H1 (cell line): ENCODE data around the gene PARM1. TPM values are rescaled to one million over a fixed set of nuclear protein-coding genes. Genes with fewer than 3 reads are reported as not detected.

ENCODE experiments used
- CTCF ChIA-PET: fragments of 300-600 bp; sonication (Branson Sonifier 250); formaldehyde crosslinking; loops from one replicate; lab custom pipeline; 2021; ENCODE audit not compliant: partially characterized antibody; lab: Charles Lee
- POLR2A ChIA-PET: fragments of 300-600 bp; sonication (Branson Sonifier 250); formaldehyde crosslinking; loops from one replicate; lab custom pipeline; 2021; ENCODE audit warnings: inconsistent platforms; ENCODE audit not compliant: partially characterized antibody; lab: Charles Lee
- DNase-seq, 2 experiments: peaks; one replicate each; pipeline versions ENCODE4 v3.0.0 to v3.0.0-alpha.2; 2010 to 2022; ENCODE audit warnings: low spot score in 2 of 2, low read depth in 1 of 2, mixed read lengths in 1 of 2
- FAIRE-seq: peaks from 2 replicates; lab custom pipeline; 2011; peaks lifted over from hg19 to GRCh38; lab: Jason Lieb, UNC
- H2AFZ ChIP-seq: 2 replicates; pipeline ENCODE4 v1.8.1; 2012; ENCODE audit warnings: low read length, inconsistent platforms
- H2AK5ac ChIP-seq: 2 replicates; pipeline ENCODE4 v1.6.1; 2013; ENCODE audit warnings: low read depth, low read length
- H2BK120ac ChIP-seq: replicated peaks from 2 replicates; pipeline ENCODE3; 2013; ENCODE audit warnings: low read depth, low read length, inconsistent platforms
- H2BK12ac ChIP-seq: 2 replicates; pipeline ENCODE4 v1.6.1; 2013; ENCODE audit warnings: low read depth, low read length
- H2BK15ac ChIP-seq: 2 replicates; pipeline ENCODE4 v1.6.1; 2013; ENCODE audit warnings: low read length
- H2BK20ac ChIP-seq: 2 replicates; pipeline ENCODE4 v1.6.1; 2013; ENCODE audit warnings: low read length
- H2BK5ac ChIP-seq: 2 replicates; pipeline ENCODE4 v1.6.1; 2013; ENCODE audit warnings: low read depth, low read length
- H3K14ac ChIP-seq: 2 replicates; pipeline ENCODE4 v1.6.1; 2013; ENCODE audit warnings: inconsistent platforms; ENCODE audit not compliant: insufficient read length
- H3K18ac ChIP-seq: 2 replicates; pipeline ENCODE4 v1.6.1; 2013; ENCODE audit warnings: low read length; ENCODE audit errors: extremely low read depth
- H3K23ac ChIP-seq: 2 replicates; pipeline ENCODE4 v1.6.1; 2013; ENCODE audit warnings: inconsistent platforms; ENCODE audit not compliant: insufficient read length
- H3K23me2 ChIP-seq: 2 replicates; pipeline ENCODE4 v1.6.1; 2013; ENCODE audit warnings: low read depth, low read length
- H3K27ac ChIP-seq: 2 replicates; pipeline ENCODE4 v1.6.1; 2011; ENCODE audit warnings: low read depth, low read length, inconsistent platforms
- H3K27me3 ChIP-seq, 4 experiments: replicated peaks in 1 of 4; 1 replicate in 1 of 4; 2 replicates in 3 of 4; pipeline versions ENCODE4 v1.6.1 to v1.8.1; 2011 to 2013; ENCODE audit warnings: low read length in 3 of 4, mild to moderate bottlenecking in 3 of 4, inconsistent platforms in 2 of 4, mixed read lengths in 2 of 4, moderate library complexity in 1 of 4; ENCODE audit not compliant: control insufficient read depth in 3 of 4, insufficient read depth in 3 of 4; ENCODE audit errors: extremely low read depth in 1 of 4
- H3K36me3 ChIP-seq, 4 experiments: 2 replicates each; pipeline versions ENCODE4 v1.6.1 to v1.8.1; 2011 to 2013; ENCODE audit warnings: mild to moderate bottlenecking in 4 of 4, low read length in 3 of 4, moderate library complexity in 2 of 4, control low read depth in 1 of 4, inconsistent platforms in 1 of 4; ENCODE audit not compliant: insufficient read depth in 4 of 4, control insufficient read depth in 2 of 4
- H3K4ac ChIP-seq: replicated peaks from 2 replicates; pipeline ENCODE3; 2013; ENCODE audit warnings: low read length, low read depth, mixed read lengths, inconsistent platforms; ENCODE audit not compliant: insufficient read length
- H3K4me1 ChIP-seq, 4 experiments: replicated peaks in 1 of 4; 1 replicate in 1 of 4; 2 replicates in 3 of 4; pipeline versions ENCODE4 v1.6.1 to v1.8.1; 2011 to 2013; ENCODE audit warnings: low read length in 3 of 4, inconsistent platforms in 2 of 4, mixed read lengths in 1 of 4; ENCODE audit not compliant: insufficient read depth in 4 of 4, control insufficient read depth in 3 of 4
- H3K4me2 ChIP-seq, 2 experiments: 2 replicates each; pipeline versions ENCODE4 v1.6.1 to v1.8.1; 2011 to 2013; ENCODE audit warnings: low read depth in 2 of 2, low read length in 2 of 2, control low read depth in 1 of 2, inconsistent platforms in 1 of 2, mild to moderate bottlenecking in 1 of 2; ENCODE audit not compliant: insufficient read depth in 1 of 2
- H3K4me3 ChIP-seq, 4 experiments: fragments of 200-600, 300-600 bp in 1 of 4; sonication (generic), shearing (Covaris generic), sonication (Bioruptor Twin) in 1 of 4; 2 replicates each; pipeline versions ENCODE4 v1.5.1 to v1.8.1; 2011 to 2016; ENCODE audit warnings: low read length in 4 of 4, low read depth in 3 of 4, control low read depth in 2 of 4, inconsistent platforms in 2 of 4, mild to moderate bottlenecking in 2 of 4, mixed read lengths in 1 of 4, moderate library complexity in 1 of 4; ENCODE audit not compliant: insufficient read depth in 2 of 4; ENCODE audit errors: extremely low read depth in 1 of 4
- H3K56ac ChIP-seq: replicated peaks from 2 replicates; pipeline ENCODE3; 2013; ENCODE audit warnings: low read depth, mild to moderate bottlenecking, mixed read lengths, low read length, inconsistent platforms; ENCODE audit not compliant: insufficient read length
- H3K79me1 ChIP-seq: 2 replicates; pipeline ENCODE4 v1.6.1; 2013; ENCODE audit warnings: low read depth, low read length, control low read depth
- H3K79me2 ChIP-seq, 2 experiments: 2 replicates each; pipeline versions ENCODE4 v1.6.1 to v1.8.1; 2012 to 2013; ENCODE audit warnings: low read length in 2 of 2, mild to moderate bottlenecking in 2 of 2, inconsistent platforms in 1 of 2; ENCODE audit not compliant: insufficient read depth in 2 of 2, control insufficient read depth in 1 of 2
- H3K9ac ChIP-seq, 4 experiments: replicated peaks in 1 of 4; 1 replicate in 1 of 4; 2 replicates in 3 of 4; pipeline versions ENCODE4 v1.6.1 to v1.8.1; 2011 to 2013; ENCODE audit warnings: low read depth in 3 of 4, low read length in 3 of 4, control low read depth in 2 of 4, mild to moderate bottlenecking in 2 of 4, moderate library complexity in 2 of 4, inconsistent platforms in 1 of 4; ENCODE audit errors: extremely low read depth in 1 of 4
- H3K9me3 ChIP-seq, 2 experiments: 2 replicates each; pipeline versions ENCODE4 v1.6.1 to v1.8.1; 2012 to 2013; ENCODE audit warnings: mild to moderate bottlenecking in 2 of 2, moderate library complexity in 2 of 2, control low read depth in 1 of 2, inconsistent platforms in 1 of 2, low read depth in 1 of 2, low read length in 1 of 2, mixed read lengths in 1 of 2; ENCODE audit not compliant: insufficient read depth in 2 of 2
- H4K20me1 ChIP-seq, 2 experiments: replicated peaks in 1 of 2; 2 replicates each; pipeline versions ENCODE3 to v1.8.1; 2011 to 2013; ENCODE audit warnings: inconsistent platforms in 2 of 2, low read length in 2 of 2, mild to moderate bottlenecking in 1 of 2; ENCODE audit not compliant: insufficient read depth in 2 of 2, control insufficient read depth in 1 of 2
- H4K5ac ChIP-seq: 2 replicates; pipeline ENCODE4 v1.6.1; 2013; ENCODE audit warnings: low read length, low read depth, mixed read lengths, inconsistent platforms; ENCODE audit not compliant: insufficient read length
- H4K8ac ChIP-seq: 2 replicates; pipeline ENCODE4 v1.8.0; 2013; ENCODE audit warnings: mild to moderate bottlenecking, moderate library complexity, low read length, inconsistent platforms; ENCODE audit not compliant: insufficient read depth; ENCODE audit errors: extremely low read depth
- H4K91ac ChIP-seq: replicated peaks from 2 replicates; pipeline ENCODE3; 2013; ENCODE audit warnings: low read length, mixed read lengths, inconsistent platforms; ENCODE audit not compliant: insufficient read length
- ASH2L ChIP-seq: fragments of 200-600, 300-600 bp; sonication (generic); IDR thresholded peaks from one replicate; pipeline ENCODE4 v1.7.1; 2017; ENCODE audit warnings: low read length
- CHD2 ChIP-seq: IDR thresholded peaks from 2 replicates; pipeline ENCODE4 v1.6.1; 2012; ENCODE audit warnings: low read length, improper control_type of control experiment
- CTBP2 ChIP-seq: IDR thresholded peaks from 2 replicates; pipeline ENCODE4 v1.7.0; 2011; ENCODE audit warnings: borderline replicate concordance, mild to moderate bottlenecking, moderate library complexity, mixed read lengths, low read length; ENCODE audit not compliant: insufficient read depth, insufficient read length
- EGR1 ChIP-seq: IDR thresholded peaks from 2 replicates; pipeline ENCODE4 v1.6.1; 2011; ENCODE audit warnings: low read depth, low read length, borderline replicate concordance
- GTF2F1 ChIP-seq: IDR thresholded peaks from 2 replicates; pipeline ENCODE4 v1.6.1; 2012; ENCODE audit warnings: low read depth, low read length, improper control_type of control experiment, borderline replicate concordance
- SIN3A ChIP-seq, 2 experiments: IDR thresholded peaks in 1 of 2; conservative IDR thresholded peaks in 1 of 2; 2 replicates each; pipeline ENCODE4 v1.6.1; 2011 to 2012; ENCODE audit warnings: low read length in 2 of 2, improper control_type of control experiment in 1 of 2, low read depth in 1 of 2, mild to moderate bottlenecking in 1 of 2
- TBP ChIP-seq: IDR thresholded peaks from 2 replicates; pipeline ENCODE4 v1.6.1; 2011; ENCODE audit warnings: low read depth, low read length, improper control_type of control experiment
- WGBS, 2 experiments: shearing (Covaris generic) in 1 of 2; methylation state at CpG; one replicate each; pipeline versions ENCODE4 v1.1.6 to v1.1.7; 2013 to 2015; ENCODE audit warnings: low lambda C conversion rate in 2 of 2, mixed read lengths in 2 of 2, inconsistent platforms in 1 of 2, low coverage in 1 of 2, missing lambda C conversion rate in 1 of 2; ENCODE audit not compliant: insufficient replicate concordance in 2 of 2, insufficient coverage in 1 of 2, insufficient read length in 1 of 2; ENCODE audit errors: extremely low coverage in 1 of 2, missing lambda C conversion rate in 1 of 2; 5-methylcytosine and 5-hydroxymethylcytosine counted together
- polyA plus RNA-seq, 7 experiments: library from polyadenylated mRNA; depleted of rRNA in 3 of 7; stranded (reverse) in 5 of 7; unstranded in 2 of 7; fragments of >200 nt in 5 of 7; fragments of 200-250 nt in 2 of 7; gene quantifications; 1 replicate in 5 of 7; 2 replicates in 1 of 7; 4 replicates in 1 of 7; pipeline versions ENCODE4 v1.2.1 to v1.2.3, GENCODE V29; 2011 to 2013; ENCODE audit warnings: missing spikeins in 2 of 7, mixed read lengths in 2 of 7
- total RNA-seq: library from RNA; stranded (reverse); fragmentation: NEBNext Ultra II Directional; extraction: Animal tissue kit (Norgen Biotek cat#: 25700); gene quantifications from 2 replicates; pipeline ENCODE4 v1.2.1, GENCODE V29; 2021

PARM1 gene
- total and polyA plus RNA-seq, 2 of the 8 experiments (the other 6 are each of a cell fraction or from before 2014, with no cell fraction given), result 2.0 to 5.3 TPM

- H4K91ac ChIP-seq, result no peak overlapping the region
- H3K79me2 ChIP-seq, result no peaks in the 10 kb centered on the region
- H3K36me3 ChIP-seq, result no peaks in the 10 kb centered on the region
- no peak overlapping the region for H3K4me3 ChIP-seq
- no peak overlapping the region for H2AK5ac ChIP-seq
- no peak overlapping the region for H3K4ac ChIP-seq
- H3K14ac ChIP-seq, result no peak overlapping the region
- H3K23me2 ChIP-seq, result peaks cover 1% of the 10 kb centered on the region; the same call in 1 of the 2 replicates
- no peak overlapping the region for H2BK5ac ChIP-seq
- H2BK20ac ChIP-seq, result no peak overlapping the region
- no peaks in the 10 kb centered on the region for H3K9me3 ChIP-seq
- no peak overlapping the region for H3K56ac ChIP-seq
- DNase-seq (no peak), FAIRE-seq (no peak)
- no peak overlapping the region for H3K18ac ChIP-seq
- peaks cover 0 to 1% (median 0%) of the 10 kb centered on the region in 4 experiments; a peak in 1 of 7 replicates for H3K27me3 ChIP-seq
- no peak overlapping the region for H3K27ac ChIP-seq
- no peak overlapping the region for H4K5ac ChIP-seq
- TF ChIP-seq CHD2 (no peak), EGR1 (no peak), ASH2L (no peak), CTBP2 (no peak), TBP (no peak), SIN3A (conservative IDR thresholded peaks at IDR 0.05 in 1 of 2, IDR thresholded peaks at IDR 0.05 in 1 of 2; ENCODE audit: low read depth in 1 of 2, low read length in 2 of 2) (no peak), GTF2F1 (no peak)
- H3K4me2 ChIP-seq, result no peak overlapping the region
- no peaks in the 10 kb centered on the region for H3K79me1 ChIP-seq
- no peak overlapping the region for H2BK120ac ChIP-seq
- POLR2A ChIA-PET, result no interaction called here
- no peak overlapping the region for H3K9ac ChIP-seq
- H2AFZ ChIP-seq, result no peak overlapping the region
- H2BK12ac ChIP-seq, result no peak overlapping the region
- CTCF ChIA-PET, result interaction anchor here (0.9 kb wide), 1 partner anchor 28 kb away, joined by 3 read pairs; no protein-coding TSS in a partner anchor
- 96% methylated on average over 4 of the region's 4 CpGs; no CpG with 5 or more reads in 1 of the 2 experiments for WGBS, 2 experiments
- H3K4me1 ChIP-seq, result no peaks in the 10 kb centered on the region
- H4K20me1 ChIP-seq, result no peaks in the 10 kb centered on the region
- no peak overlapping the region for H2BK15ac ChIP-seq
- no peak overlapping the region for H3K23ac ChIP-seq
- no peak overlapping the region for H4K8ac ChIP-seq
These were observed 156.3 kb downstream of the PARM1 start for GRCh38 chr4:75089206-75089605.
